ENCODE data around the gene THRA. TPM values are rescaled to one million over a fixed set of nuclear protein-coding genes. Genes with fewer than 3 reads are reported as not detected.

The THRA gene
- total and polyA plus RNA-seq, 9 of the 15 experiments (the other 6 are each of a cell fraction or from before 2014, with no cell fraction given), result 0.34 to 23.4 (median 12.7) TPM

DNA sequence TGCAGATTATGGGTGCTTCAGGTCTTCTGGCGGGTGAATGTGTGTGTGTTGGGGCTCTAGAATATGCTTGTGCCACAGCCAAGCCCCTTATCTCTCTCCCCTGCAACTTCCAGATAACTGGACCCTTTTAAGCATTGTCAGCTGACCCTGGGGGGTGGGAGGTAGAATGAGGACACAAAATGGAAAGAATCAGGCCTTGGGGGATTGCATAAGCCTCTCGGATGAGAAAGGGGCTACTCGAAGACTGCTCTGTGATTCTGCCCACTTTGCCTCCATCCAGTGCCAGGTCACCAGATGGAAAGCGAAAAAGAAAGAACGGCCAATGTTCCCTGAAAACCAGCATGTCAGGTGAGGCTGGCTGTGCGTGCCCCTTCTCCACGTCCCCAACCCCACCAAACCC, 13.8 kb downstream of the THRA start (continued):
- TF ChIP-seq JUND (IDR thresholded peaks at IDR 0.05; ENCODE audit: borderline replicate concordance, low read depth, low read length) (peak; percentile 26; the same call in 1 of the 2 replicates), JUND (tag; IDR thresholded peaks at IDR 0.05; ENCODE audit: borderline replicate concordance, low read depth, low read length) (peak; percentile 44; the same call in 1 of the 3 replicates), GABPB1 (CRISPR knock-in tag; IDR thresholded peaks at IDR 0.05) (no peak), YY1 (IDR thresholded peaks at IDR 0.05; ENCODE audit: borderline replicate concordance in 1 of 3, control insufficient read depth in 1 of 3, extremely low read depth in 1 of 3, insufficient read depth in 3 of 3, insufficient read length in 1 of 3, insufficient replicate concordance in 2 of 3, low read depth in 1 of 3, low read length in 2 of 3) (no peak), PRMT5 (CRISPR knock-in tag; IDR thresholded peaks at IDR 0.05) (no peak), MTA2 (IDR thresholded peaks at IDR 0.05; ENCODE audit: low read depth) (peak; percentile 36; the same call in 1 of the 2 replicates), NCOR1 (IDR thresholded peaks at IDR 0.05) (peak; percentile 68), TEAD4 (IDR thresholded peaks at IDR 0.05; ENCODE audit: low read length) (peak; percentile 26; the same call in 1 of the 2 replicates), TEAD4 (CRISPR knock-in tag; IDR thresholded peaks at IDR 0.05; ENCODE audit: borderline replicate concordance) (no peak), RBM15 (IDR thresholded peaks at IDR 0.05; ENCODE audit: insufficient read depth, low read length) (no peak), CCNT2 (IDR thresholded peaks at IDR 0.05; ENCODE audit: borderline replicate concordance, extremely low read depth, insufficient read length, low read depth, low read length) (peak; percentile 23), BRF1 (IDR thresholded peaks at IDR 0.05; ENCODE audit: borderline replicate concordance, extremely low read depth, insufficient read length) (no peak), TRIM24 (IDR thresholded peaks at IDR 0.05) (no peak), ZNF830 (CRISPR knock-in tag; IDR thresholded peaks at IDR 0.05) (no peak), NFIC (IDR thresholded peaks at IDR 0.05) (peak; percentile 39; the same call in 1 of the 2 replicates), CBFA2T2 (conservative IDR thresholded peaks at IDR 0.05) (peak; percentile 67), FOXA1 (IDR thresholded peaks at IDR 0.05; ENCODE audit: borderline replicate concordance) (no peak), PHF21A (IDR thresholded peaks at IDR 0.05; ENCODE audit: borderline replicate concordance, low read depth) (no peak)
- TF ChIP-seq, protein P1, sequence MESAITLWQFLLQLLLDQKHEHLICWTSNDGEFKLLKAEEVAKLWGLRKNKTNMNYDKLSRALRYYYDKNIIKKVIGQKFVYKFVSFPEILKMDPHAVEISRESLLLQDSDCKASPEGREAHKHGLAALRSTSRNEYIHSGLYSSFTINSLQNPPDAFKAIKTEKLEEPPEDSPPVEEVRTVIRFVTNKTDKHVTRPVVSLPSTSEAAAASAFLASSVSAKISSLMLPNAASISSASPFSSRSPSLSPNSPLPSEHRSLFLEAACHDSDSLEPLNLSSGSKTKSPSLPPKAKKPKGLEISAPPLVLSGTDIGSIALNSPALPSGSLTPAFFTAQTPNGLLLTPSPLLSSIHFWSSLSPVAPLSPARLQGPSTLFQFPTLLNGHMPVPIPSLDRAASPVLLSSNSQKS (CRISPR knock-in tag; IDR thresholded peaks at IDR 0.05), result no peak
- TF ChIP-seq, protein P2, sequence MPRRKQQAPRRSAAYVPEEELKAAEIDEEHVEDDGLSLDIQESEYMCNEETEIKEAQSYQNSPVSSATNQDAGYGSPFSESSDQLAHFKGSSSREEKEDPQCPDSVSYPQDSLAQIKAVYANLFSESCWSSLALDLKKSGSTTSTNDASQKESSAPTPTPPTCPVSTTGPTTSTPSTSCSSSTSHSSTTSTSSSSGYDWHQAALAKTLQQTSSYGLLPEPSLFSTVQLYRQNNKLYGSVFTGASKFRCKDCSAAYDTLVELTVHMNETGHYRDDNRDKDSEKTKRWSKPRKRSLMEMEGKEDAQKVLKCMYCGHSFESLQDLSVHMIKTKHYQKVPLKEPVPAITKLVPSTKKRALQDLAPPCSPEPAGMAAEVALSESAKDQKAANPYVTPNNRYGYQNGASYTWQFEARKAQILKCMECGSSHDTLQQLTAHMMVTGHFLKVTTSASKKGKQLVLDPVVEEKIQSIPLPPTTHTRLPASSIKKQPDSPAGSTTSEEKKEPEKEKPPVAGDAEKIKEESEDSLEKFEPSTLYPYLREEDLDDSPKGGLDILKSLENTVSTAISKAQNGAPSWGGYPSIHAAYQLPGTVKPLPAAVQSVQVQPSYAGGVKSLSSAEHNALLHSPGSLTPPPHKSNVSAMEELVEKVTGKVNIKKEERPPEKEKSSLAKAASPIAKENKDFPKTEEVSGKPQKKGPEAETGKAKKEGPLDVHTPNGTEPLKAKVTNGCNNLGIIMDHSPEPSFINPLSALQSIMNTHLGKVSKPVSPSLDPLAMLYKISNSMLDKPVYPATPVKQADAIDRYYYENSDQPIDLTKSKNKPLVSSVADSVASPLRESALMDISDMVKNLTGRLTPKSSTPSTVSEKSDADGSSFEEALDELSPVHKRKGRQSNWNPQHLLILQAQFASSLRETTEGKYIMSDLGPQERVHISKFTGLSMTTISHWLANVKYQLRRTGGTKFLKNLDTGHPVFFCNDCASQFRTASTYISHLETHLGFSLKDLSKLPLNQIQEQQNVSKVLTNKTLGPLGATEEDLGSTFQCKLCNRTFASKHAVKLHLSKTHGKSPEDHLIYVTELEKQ (CRISPR knock-in tag; IDR thresholded peaks at IDR 0.05), result no peak
- TF ChIP-seq, protein P3, sequence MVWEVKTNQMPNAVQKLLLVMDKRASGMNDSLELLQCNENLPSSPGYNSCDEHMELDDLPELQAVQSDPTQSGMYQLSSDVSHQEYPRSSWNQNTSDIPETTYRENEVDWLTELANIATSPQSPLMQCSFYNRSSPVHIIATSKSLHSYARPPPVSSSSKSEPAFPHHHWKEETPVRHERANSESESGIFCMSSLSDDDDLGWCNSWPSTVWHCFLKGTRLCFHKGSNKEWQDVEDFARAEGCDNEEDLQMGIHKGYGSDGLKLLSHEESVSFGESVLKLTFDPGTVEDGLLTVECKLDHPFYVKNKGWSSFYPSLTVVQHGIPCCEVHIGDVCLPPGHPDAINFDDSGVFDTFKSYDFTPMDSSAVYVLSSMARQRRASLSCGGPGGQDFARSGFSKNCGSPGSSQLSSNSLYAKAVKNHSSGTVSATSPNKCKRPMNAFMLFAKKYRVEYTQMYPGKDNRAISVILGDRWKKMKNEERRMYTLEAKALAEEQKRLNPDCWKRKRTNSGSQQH (CRISPR knock-in tag; IDR thresholded peaks at IDR 0.05), result no peak
- TF ChIP-seq, protein P4, sequence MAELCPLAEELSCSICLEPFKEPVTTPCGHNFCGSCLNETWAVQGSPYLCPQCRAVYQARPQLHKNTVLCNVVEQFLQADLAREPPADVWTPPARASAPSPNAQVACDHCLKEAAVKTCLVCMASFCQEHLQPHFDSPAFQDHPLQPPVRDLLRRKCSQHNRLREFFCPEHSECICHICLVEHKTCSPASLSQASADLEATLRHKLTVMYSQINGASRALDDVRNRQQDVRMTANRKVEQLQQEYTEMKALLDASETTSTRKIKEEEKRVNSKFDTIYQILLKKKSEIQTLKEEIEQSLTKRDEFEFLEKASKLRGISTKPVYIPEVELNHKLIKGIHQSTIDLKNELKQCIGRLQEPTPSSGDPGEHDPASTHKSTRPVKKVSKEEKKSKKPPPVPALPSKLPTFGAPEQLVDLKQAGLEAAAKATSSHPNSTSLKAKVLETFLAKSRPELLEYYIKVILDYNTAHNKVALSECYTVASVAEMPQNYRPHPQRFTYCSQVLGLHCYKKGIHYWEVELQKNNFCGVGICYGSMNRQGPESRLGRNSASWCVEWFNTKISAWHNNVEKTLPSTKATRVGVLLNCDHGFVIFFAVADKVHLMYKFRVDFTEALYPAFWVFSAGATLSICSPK (IDR thresholded peaks at IDR 0.05; ENCODE audit: borderline replicate concordance), result no peak

Data from K562 (cell line).